Skin of body (tissue), 2 donors: ENCODE data around the gene NISCH. TPM values are rescaled to one million over a fixed set of nuclear protein-coding genes. Genes with fewer than 3 reads are reported as not detected.

ENCODE experiments used
- DNase-seq: peaks from one replicate; lab custom pipeline; 2025; lab: John Stamatoyannopoulos, UW
- total RNA-seq: library from RNA; depleted of rRNA; stranded (reverse); fragments of >200 nt; gene quantifications from one replicate; pipeline ENCODE4 v1.2.3, GENCODE V29; 2014

Gene NISCH
- total RNA-seq = 74.1 TPM

DNA sequence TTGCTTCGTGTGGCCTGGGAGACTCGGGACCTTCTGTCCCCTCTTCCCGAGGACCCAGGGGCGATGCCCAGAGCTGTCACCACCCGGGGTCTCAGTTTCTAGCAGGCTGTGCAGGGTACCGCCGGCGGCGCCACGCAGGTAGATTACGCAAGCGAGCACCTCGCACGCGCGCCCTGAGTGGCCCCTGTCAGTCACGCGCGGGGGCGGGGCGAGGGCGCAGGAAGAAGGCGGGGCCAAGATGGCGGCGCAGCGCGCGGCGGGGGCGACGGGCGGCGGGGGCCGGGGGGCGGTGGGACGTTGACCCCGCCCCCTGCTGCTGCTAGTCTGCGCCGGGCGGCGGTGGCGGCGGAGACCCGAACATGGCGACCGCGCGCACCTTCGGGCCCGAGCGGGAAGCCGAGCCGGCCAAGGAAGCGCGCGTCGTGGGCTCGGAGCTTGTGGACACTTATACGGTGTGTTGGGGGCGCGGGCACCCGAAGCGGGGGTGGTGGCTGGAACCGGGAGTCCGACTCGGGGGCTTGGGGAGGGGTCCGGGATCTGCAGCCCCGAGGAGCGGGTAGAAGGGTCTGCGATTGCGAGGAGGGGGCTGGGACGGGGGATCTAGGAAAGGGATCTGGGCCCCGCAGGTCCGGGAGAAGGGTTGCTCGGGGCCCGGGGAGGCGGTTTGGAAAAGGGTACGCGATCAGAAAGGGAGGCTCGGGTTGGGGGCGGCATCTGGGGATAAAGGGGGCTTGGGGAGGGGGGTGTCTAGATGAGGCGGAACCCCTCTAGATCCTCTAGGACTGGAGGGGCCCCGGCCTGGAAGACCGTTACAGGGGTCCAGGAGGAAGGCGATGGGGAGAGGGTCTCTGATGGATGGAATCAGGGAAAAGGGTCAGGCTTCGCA lies at the start of gene NISCH:
TSS of gene NISCH (plus strand) at position 322 of the 886 bp plus-strand sequence. CDS start at position 360, 38 bp downstream.
- peak; percentile 42 for DNase-seq

DNA sequence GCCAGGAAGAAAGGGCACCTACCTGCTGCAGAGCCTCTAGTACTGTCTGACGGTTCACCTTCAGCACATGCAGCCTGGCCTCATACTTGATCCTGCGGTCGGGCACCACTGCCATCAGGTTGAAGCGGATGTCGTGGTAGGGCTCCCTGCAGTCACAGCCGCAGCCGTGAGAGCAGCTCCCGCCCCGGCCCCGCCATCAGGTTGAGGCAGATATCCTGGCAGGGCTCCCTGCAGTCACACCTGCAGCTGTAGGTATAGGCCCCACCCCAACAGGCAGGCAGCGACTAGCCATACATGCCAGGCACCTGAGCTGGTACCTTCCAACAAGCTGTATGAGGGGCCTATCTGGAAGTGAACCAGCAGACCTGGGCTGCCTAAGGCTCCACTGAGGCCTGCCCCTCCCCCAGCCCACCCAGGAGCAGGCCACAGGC lies 49.2 kb upstream of the NISCH start:
- DNase-seq = peak; percentile 8

DNA sequence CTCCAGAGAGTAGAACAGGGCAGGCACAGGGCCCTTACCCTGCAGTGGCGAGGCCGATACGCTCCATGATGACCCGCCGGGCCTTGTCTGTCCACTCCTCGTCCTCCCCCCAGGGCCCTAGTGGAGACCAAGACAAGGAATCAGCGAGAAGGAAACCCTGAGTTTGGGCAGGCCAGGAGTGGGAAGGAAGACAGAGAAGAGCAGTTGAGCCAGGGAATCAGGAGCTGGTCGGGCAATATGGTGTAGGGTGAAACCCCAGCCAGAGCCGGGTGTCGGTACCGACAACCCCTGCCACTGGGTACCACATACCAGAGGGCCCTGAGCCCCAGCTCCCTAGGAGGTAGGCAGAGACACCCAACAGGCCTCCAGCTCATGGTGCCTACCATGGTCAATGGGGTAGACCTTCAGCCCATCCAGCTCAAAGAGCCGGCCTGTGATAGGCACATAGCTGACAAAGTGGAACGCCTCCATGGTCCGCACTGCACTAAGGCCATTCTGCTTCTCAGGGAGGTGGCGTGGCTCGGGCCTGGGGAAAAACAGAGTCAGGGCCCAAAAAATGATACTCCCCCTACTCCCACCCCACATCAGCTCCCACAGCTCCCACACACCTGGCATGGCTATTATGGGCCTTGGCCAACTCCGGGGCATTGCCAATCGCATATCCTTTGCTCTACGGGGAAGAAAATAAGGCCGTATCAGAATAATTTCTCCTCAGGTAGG lies 48.5 kb upstream of the NISCH start:
- no peak for DNase-seq

DNA sequence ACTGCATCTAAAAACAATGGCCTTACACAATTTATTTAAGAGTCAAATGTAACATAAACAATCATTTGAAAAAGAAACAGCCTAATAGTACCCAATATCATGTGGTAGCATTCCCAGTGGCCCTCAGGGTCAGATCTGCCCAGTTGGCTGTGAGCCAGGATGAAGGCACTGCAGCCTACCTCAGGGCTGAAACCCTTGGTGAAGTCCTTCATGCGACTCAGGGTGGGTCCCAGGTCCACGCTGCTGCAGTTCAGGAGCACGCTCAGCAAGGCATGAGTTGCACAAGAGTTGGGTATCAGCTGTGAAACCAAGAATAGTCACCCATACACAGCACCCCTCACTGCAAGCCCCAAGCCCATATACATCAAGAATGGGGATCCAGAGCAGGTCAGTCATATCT lies 47.6 kb upstream of the NISCH start:
- peak; percentile 25 for DNase-seq

GRCh38 chr3:52408466-52408865 lies 46.9 kb upstream of the NISCH start:
- no peak for DNase-seq

DNA sequence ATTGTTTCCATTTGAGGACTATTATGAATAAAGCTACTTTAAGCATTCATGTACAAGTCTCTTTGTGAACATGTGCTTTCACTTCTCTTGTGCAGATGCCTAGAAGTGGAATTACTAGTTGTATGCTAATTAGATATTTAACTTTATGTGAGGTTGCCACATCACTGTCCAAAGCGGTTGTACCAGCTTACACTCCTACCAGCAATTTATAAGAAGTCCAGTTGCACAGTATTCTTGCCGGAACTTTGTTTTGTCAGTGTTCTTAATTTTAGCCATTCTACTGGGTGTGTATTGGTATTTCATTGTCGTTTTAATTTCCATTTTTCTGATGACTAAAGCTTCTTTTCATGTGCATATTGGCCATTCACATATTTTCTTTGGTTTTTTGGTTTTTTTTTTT lies 39.6 kb upstream of the NISCH start:
- no peak for DNase-seq

DNA sequence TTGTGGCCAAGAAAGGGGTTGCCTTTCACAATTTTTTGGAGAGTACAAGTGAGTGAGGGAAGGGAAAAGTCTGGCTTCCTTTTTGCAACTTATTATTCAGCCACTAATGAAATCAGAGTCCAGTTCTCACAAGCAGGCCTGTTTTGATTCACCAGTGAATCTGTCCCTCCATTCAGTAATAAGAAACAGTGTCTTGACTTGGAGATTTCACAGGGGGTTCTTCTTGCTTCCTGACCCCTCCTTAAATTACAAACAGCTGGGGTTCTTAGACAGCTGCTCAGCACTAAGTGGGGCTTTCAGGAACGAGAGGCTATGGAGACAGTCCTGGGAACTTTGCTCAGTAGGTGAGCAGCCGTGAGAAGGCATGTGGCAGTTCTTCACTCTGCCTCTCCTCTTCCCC lies 35.0 kb upstream of the NISCH start:
- peak; percentile 32 for DNase-seq

DNA sequence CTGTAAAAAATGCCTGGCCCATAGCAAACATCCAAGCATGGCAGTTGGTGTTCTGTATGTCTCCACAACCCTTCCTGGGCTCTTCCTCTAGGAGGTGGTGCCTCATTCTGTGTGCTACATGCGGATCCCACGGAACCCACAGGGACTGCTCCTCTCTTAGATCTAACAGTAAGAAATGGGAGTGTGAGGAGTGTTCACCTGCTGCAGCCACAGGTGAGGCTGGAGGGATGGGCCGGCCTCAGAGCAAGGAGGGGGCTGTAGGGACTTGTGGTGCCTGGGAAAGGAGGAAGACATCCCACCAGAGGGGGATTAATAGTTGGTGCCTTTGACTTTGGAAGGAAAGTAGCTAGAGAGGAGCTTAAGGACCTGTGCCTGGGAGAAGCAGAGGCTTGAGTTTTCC lies 32.7 kb upstream of the NISCH start:
- DNase-seq = no peak

DNA sequence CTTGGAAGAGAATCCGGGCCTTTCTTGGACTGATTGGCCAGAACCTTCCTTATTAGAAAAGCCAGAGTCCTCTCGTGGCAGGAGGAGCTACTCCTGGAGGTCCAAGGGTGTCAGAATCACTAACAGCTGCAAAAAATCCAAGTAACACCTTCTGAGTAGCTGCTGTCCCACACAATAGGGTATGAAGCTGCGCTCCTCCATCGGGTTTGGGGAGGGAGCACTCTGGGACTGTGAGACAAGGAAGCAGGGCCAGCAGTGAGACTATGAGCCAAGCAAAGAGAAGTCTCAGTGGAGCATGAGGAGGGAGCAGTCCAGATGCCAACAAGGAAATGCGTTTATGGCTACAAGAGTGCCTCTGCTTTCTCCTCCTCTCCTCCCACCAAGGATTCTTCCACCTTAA lies 32.2 kb upstream of the NISCH start:
- no peak for DNase-seq

DNA sequence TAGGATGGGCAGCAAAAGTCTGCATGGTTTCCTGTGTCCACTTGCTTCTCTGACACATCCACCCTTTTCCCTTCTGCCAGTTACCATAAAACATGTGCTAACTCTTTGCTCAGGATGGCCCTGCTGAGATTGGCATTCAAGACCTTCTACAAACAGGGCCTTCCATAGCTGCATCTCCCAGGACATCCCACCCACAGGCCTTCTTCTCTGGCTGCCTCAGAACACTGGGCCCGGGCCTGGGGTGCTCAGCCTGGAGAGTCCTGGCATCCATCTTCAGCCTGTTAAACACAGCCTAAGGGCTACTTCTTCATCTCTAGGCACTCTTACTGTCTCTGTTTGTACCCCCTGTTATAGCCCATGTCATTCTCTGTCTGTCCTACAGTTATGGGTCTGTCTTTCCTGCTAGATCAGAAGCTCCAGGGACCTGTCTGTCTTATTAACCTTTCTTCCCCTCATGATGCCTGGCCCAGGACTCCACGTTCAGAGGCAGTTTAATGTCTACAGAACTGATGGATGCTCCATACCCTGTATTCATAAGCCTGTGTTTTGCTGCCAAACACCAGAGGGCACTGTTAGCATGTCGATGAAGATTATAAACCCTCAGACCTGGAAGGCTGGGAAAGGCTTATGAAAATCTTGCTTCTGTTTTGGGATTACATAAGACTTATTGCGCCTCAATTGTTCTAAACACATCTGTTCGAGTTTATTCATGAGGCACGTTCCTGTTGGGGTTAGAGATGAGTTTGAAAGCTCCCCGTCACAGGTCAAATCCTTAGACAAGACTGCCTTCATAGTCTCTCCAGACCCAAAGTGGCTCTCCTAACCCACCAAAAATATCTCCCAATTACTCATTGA lies 27.0 kb upstream of the NISCH start:
- DNase-seq = peak; percentile 80

- DNase-seq = no peak
These were observed 26.4 kb upstream of the NISCH start for GRCh38 chr3:52429031-52429430.

DNA sequence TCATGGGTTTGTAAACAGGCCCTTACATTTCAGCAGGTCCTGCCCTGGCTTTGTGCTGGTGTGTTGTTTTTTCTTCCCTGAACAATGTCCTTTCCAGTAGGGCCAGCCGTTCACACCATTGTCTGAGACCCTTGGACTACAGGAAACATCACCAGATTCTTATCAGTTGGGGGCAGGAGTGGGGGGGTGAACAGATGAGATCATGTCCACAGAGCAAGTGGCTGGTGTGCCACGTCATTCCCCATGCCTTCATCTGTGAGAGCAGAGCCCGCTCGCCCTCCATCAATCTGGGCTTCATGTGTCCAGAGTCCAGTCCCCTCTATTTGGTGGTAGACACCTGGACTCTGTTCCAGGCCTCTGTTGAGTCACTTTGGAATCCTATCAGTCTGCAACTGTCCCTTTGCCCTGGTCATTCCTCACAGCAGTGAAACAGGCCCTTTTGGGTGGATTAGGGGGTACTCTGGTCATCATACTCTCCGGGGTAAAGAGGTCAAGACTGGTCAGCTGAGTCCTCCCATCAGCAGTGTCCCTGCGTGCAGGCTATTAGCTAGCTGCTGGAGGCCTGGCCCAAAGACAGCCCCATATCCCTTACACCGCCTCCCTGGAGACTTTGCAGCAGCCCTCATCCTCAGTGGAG lies 25.5 kb upstream of the NISCH start:
- no peak for DNase-seq

DNA sequence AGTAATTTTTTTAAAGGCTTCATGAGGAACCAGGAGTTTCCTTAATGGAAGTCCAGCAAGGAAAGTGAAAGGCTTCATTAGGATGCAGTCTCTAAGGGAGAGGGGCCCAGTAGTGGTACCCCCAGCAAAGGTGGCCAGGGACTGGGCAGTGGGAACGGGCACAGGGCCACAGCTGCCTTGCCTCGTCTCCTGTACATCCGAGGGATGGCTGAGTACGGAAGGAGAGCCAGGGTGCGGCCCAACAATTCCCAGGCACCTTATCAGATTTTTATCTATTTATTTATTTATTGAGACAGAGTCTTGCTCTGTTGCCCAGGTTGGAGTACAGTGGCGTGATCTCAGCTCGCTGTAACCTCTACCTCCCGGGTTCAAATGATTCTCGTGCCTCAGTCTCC lies 25.0 kb upstream of the NISCH start:
- no peak for DNase-seq

GRCh38 chr3:52431459-52432223 lies 23.8 kb upstream of the NISCH start:
- DNase-seq = no peak

GRCh38 chr3:52432225-52432624 lies 23.2 kb upstream of the NISCH start:
- no peak for DNase-seq

- DNase-seq = peak; percentile 42
These were observed 22.7 kb upstream of the NISCH start for GRCh38 chr3:52432691-52433141.

- no peak for DNase-seq
These were observed 21.9 kb upstream of the NISCH start for GRCh38 chr3:52433328-52433995.

GRCh38 chr3:52433996-52434479 lies 21.4 kb upstream of the NISCH start:
- no peak for DNase-seq

GRCh38 chr3:52434491-52435115 lies 20.8 kb upstream of the NISCH start:
- DNase-seq = no peak
